GM23338 (cell line): Measurements from ENCODE around the gene COX10. TPM values are rescaled to one million over a fixed set of nuclear protein-coding genes. Genes with fewer than 3 reads are reported as not detected.

Experiments
- ATAC-seq: fragments of 200-7000 bp; cut with Tn5 transposase; 3 replicates; pipeline ENCODE4 v1.9.1; 2020
- DNase-seq: peaks from one replicate; pipeline ENCODE4 v3.0.0-alpha.2; 2015; ENCODE audit warnings: low spot score
- H2AFZ ChIP-seq: fragments of 200-600 bp; sonication (generic); 2 replicates; pipeline ENCODE4 v1.8.0; 2016; ENCODE audit warnings: antibody characterized with exemption, mild to moderate bottlenecking, moderate library complexity
- H3F3A ChIP-seq: fragments of 200-600 bp; sonication (generic); replicated peaks from 2 replicates; pipeline ENCODE4 v1.8.0; 2017; ENCODE audit warnings: antibody characterized with exemption, mixed run types, low read depth
- H3K27ac ChIP-seq: fragments of 200-600 bp; sonication (generic); 2 replicates; pipeline ENCODE4 v1.6.1; 2016; ENCODE audit warnings: low read depth
- H3K27me3 ChIP-seq: fragments of 200-600 bp; sonication (generic); 2 replicates; pipeline ENCODE4 v1.8.0; 2016; ENCODE audit warnings: mild to moderate bottlenecking, mixed run types, moderate library complexity; ENCODE audit not compliant: insufficient read depth
- H3K36me3 ChIP-seq: fragments of 200-600 bp; sonication (generic); 2 replicates; pipeline ENCODE4 v1.8.0; 2016; ENCODE audit warnings: mild to moderate bottlenecking; ENCODE audit not compliant: insufficient read depth
- H3K4me1 ChIP-seq: fragments of 200-600 bp; sonication (generic); 2 replicates; pipeline ENCODE4 v1.8.0; 2016; ENCODE audit warnings: mild to moderate bottlenecking, moderate library complexity; ENCODE audit not compliant: insufficient read depth
- H3K4me2 ChIP-seq: fragments of 200-600 bp; sonication (generic); 2 replicates; pipeline ENCODE4 v1.7.1; 2017; ENCODE audit warnings: mixed run types
- H3K4me3 ChIP-seq: fragments of 200-600 bp; sonication (generic); 2 replicates; pipeline ENCODE4 v1.6.1; 2016; ENCODE audit warnings: mixed run types
- H3K79me2 ChIP-seq: fragments of 200-600 bp; sonication (generic); replicated peaks from 2 replicates; pipeline ENCODE4 v1.8.0; 2017; ENCODE audit warnings: mild to moderate bottlenecking; ENCODE audit not compliant: insufficient read depth
- H3K9me2 ChIP-seq: fragments of 200-600 bp; sonication (generic); 2 replicates; pipeline ENCODE4 v1.8.0; 2017; ENCODE audit not compliant: insufficient read depth
- H4K20me1 ChIP-seq: fragments of 200-600 bp; sonication (generic); replicated peaks from 2 replicates; pipeline ENCODE4 v1.8.0; 2017; ENCODE audit warnings: mild to moderate bottlenecking; ENCODE audit not compliant: insufficient read depth
- H3K27ac Mint-ChIP-seq: 2 replicates; pipeline ENCODE4 v1.8.0; 2020; ENCODE audit warnings: inconsistent platforms, mild to moderate bottlenecking, moderate library complexity, mixed read lengths
- H3K27me3 Mint-ChIP-seq: 3 replicates; pipeline ENCODE4 v1.8.0; 2022; ENCODE audit warnings: low read depth, mild to moderate bottlenecking, moderate library complexity, mixed read lengths, inconsistent platforms; ENCODE audit not compliant: insufficient read depth, poor library complexity
- H3K36me3 Mint-ChIP-seq: 3 replicates; pipeline ENCODE4 v1.8.0; 2021; ENCODE audit warnings: low read depth, mild to moderate bottlenecking, inconsistent platforms, moderate library complexity, mixed read lengths
- H3K4me1 Mint-ChIP-seq: 3 replicates; pipeline ENCODE4 v1.8.0; 2020; ENCODE audit warnings: mild to moderate bottlenecking, inconsistent platforms, mixed read lengths
- H3K4me3 Mint-ChIP-seq: 3 replicates; pipeline ENCODE4 v1.8.0; 2021; ENCODE audit warnings: moderate library complexity, mild to moderate bottlenecking, inconsistent platforms, mixed read lengths
- H3K9me3 Mint-ChIP-seq: 3 replicates; pipeline ENCODE4 v1.8.0; 2020; ENCODE audit warnings: moderate library complexity, mild to moderate bottlenecking, inconsistent platforms, mixed read lengths
- ETS1 ChIP-seq: IDR thresholded peaks from 2 replicates; pipeline ENCODE4 v1.6.1; 2016; ENCODE audit warnings: antibody characterized with exemption
- EZH2 ChIP-seq: fragments of 200-600 bp; sonication (generic); IDR thresholded peaks from one replicate; pipeline ENCODE4 v1.8.0; 2017; ENCODE audit warnings: antibody characterized with exemption, mild to moderate bottlenecking, low read depth; ENCODE audit not compliant: unreplicated experiment
- EZH2phosphoT487 ChIP-seq: fragments of 200-600 bp; sonication (generic); IDR thresholded peaks from one replicate; pipeline ENCODE4 v1.8.1; 2018; ENCODE audit warnings: antibody characterized with exemption; ENCODE audit not compliant: unreplicated experiment
- POLR2AphosphoS5 ChIP-seq: IDR thresholded peaks from 2 replicates; pipeline ENCODE4 v1.6.1; 2016; ENCODE audit warnings: antibody characterized with exemption, low read depth
- REST ChIP-seq: IDR thresholded peaks from one replicate; pipeline ENCODE4 v1.6.1; 2018; ENCODE audit warnings: antibody characterized with exemption; ENCODE audit not compliant: unreplicated experiment
- STAT1 ChIP-seq: IDR thresholded peaks from one replicate; pipeline ENCODE4 v1.6.1; 2016; ENCODE audit warnings: antibody characterized with exemption; ENCODE audit not compliant: unreplicated experiment
- polyA plus RNA-seq: library from polyadenylated mRNA; unstranded; fragments of >200 nt; fragmentation: Nextera tagmentation; extraction: Ambion mirVana; gene quantifications from 2 replicates; pipeline ENCODE4 v1.2.1, GENCODE V29; 2016
- total RNA-seq: library from RNA; depleted of rRNA; stranded (reverse); fragments of >200 nt; shearing (Covaris generic); gene quantifications from 2 replicates; pipeline ENCODE4 v1.2.3, GENCODE V29; 2014
- TF ChIP-seq, protein P1 (sequence below): fragments of 250-450 bp; sonication (Bioruptor Pico); IDR thresholded peaks from 2 replicates; pipeline ENCODE4 v1.5.0; 2020; ENCODE audit warnings: mild to moderate bottlenecking, moderate library complexity

COX10 gene
- total and polyA plus RNA-seq, 2 experiments from 2014 or later, result 25.7 to 46.6 TPM

DNA sequence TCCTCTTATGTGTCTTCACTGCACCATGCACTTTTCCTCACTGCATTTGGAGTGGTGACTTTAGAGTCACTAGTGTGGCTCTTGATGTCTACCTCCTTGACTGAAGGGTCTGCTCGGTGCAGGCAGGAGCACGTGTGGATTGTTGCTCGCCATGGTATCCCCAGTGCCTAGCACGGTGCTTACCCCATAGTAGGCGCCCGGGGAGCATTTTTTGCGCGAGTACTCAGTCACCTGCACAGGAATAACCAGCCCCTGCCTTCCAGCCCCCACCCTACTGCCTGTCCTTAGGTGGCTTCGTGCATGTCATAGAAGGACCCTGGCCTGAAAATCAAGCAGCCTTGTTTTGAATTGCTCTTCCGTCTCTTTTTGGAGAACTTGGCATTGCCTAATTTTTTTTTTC is 136.1 kb downstream of the COX10 start (continued):
- TF ChIP-seq, protein P1, sequence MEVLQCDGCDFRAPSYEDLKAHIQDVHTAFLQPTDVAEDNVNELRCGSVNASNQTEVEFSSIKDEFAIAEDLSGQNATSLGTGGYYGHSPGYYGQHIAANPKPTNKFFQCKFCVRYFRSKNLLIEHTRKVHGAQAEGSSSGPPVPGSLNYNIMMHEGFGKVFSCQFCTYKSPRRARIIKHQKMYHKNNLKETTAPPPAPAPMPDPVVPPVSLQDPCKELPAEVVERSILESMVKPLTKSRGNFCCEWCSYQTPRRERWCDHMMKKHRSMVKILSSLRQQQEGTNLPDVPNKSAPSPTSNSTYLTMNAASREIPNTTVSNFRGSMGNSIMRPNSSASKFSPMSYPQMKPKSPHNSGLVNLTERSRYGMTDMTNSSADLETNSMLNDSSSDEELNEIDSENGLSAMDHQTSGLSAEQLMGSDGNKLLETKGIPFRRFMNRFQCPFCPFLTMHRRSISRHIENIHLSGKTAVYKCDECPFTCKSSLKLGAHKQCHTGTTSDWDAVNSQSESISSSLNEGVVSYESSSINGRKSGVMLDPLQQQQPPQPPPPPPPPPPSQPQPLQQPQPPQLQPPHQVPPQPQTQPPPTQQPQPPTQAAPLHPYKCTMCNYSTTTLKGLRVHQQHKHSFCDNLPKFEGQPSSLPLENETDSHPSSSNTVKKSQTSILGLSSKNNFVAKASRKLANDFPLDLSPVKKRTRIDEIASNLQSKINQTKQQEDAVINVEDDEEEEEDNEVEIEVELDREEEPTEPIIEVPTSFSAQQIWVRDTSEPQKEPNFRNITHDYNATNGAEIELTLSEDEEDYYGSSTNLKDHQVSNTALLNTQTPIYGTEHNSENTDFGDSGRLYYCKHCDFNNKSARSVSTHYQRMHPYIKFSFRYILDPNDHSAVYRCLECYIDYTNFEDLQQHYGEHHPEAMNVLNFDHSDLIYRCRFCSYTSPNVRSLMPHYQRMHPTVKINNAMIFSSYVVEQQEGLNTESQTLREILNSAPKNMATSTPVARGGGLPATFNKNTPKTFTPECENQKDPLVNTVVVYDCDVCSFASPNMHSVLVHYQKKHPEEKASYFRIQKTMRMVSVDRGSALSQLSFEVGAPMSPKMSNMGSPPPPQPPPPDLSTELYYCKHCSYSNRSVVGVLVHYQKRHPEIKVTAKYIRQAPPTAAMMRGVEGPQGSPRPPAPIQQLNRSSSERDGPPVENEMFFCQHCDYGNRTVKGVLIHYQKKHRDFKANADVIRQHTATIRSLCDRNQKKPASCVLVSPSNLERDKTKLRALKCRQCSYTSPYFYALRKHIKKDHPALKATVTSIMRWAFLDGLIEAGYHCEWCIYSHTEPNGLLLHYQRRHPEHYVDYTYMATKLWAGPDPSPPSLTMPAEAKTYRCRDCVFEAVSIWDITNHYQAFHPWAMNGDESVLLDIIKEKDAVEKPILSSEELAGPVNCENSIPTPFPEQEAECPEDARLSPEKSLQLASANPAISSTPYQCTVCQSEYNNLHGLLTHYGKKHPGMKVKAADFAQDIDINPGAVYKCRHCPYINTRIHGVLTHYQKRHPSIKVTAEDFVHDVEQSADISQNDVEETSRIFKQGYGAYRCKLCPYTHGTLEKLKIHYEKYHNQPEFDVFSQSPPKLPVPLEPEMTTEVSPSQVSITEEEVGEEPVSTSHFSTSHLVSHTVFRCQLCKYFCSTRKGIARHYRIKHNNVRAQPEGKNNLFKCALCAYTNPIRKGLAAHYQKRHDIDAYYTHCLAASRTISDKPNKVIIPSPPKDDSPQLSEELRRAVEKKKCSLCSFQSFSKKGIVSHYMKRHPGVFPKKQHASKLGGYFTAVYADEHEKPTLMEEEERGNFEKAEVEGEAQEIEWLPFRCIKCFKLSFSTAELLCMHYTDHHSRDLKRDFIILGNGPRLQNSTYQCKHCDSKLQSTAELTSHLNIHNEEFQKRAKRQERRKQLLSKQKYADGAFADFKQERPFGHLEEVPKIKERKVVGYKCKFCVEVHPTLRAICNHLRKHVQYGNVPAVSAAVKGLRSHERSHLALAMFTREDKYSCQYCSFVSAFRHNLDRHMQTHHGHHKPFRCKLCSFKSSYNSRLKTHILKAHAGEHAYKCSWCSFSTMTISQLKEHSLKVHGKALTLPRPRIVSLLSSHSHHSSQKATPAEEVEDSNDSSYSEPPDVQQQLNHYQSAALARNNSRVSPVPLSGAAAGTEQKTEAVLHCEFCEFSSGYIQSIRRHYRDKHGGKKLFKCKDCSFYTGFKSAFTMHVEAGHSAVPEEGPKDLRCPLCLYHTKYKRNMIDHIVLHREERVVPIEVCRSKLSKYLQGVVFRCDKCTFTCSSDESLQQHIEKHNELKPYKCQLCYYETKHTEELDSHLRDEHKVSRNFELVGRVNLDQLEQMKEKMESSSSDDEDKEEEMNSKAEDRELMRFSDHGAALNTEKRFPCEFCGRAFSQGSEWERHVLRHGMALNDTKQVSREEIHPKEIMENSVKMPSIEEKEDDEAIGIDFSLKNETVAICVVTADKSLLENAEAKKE (CRISPR knock-in tag), result no peak
- TF ChIP-seq REST (no peak), POLR2AphosphoS5 (no peak), EZH2 (no peak)

GRCh38 chr17:14205992-14206461 is 136.7 kb downstream of the COX10 start:
- no peak overlapping the region for H3K4me2 ChIP-seq
- ATAC-seq (peak; percentile 47), DNase-seq (peak; percentile 17)

More at GRCh38 chr17:14205992-14206461, 136.7 kb downstream of the COX10 start:
- Histone ChIP-seq H3K27me3 (no peaks in the 10 kb centered on the region), H3K79me2 (no peaks in the 10 kb centered on the region), H3K36me3 (no peaks in the 10 kb centered on the region; the same call in 1 of the 2 replicates), H2AFZ (no peak overlapping the region), H3K27ac (no peak overlapping the region), H4K20me1 (no peaks in the 10 kb centered on the region), H3K9me2 (no peaks in the 10 kb centered on the region), H3K4me1 (0 out of 2 replicates have a peak, but pooled peaks cover 4% of the 10 kb centered on the region), H3F3A (no peaks in the 10 kb centered on the region), H3K4me3 (no peak overlapping the region)
- Mint-ChIP-seq H3K27ac (no peak overlapping the region), H3K27me3 (no peaks in the 10 kb centered on the region), H3K4me1 (peaks cover 14% of the 10 kb centered on the region), H3K9me3 (peaks cover 8% of the 10 kb centered on the region), H3K36me3 (peaks cover 25% of the 10 kb centered on the region), H3K4me3 (no peak overlapping the region)
- no peak for TF ChIP-seq EZH2
- no peak for TF ChIP-seq REST
- no peak for TF ChIP-seq EZH2phosphoT487
- TF ChIP-seq ETS1, result no peak
- TF ChIP-seq STAT1, result no peak
